Effector CD8-positive, alpha-beta T cell (primary cell): ENCODE data around the gene SIX5.
"Not testable (repeated sequence)": the region's sequence is repeated elsewhere in the genome, so short reads cannot be mapped to it uniquely, and the experiment has no call there.

Experiments
- DNase-seq: peaks from one replicate; lab custom pipeline; 2025; lab: John Stamatoyannopoulos, UW
- total RNA-seq, 4 experiments: gene quantifications; one replicate each; lab custom pipeline; 2026; lab: John Stamatoyannopoulos, UW

The SIX5 gene
- 0.71 to 4.7 (median 2.2) reads per million in 4 experiments for total RNA-seq

GRCh38 chr19:45768984-45769782 lies at the start of gene SIX5:
TSS of gene SIX5 (minus strand) at chr19:45769252. CDS start at chr19:45768844, 408 bp downstream.
- peak; percentile 88 for DNase-seq

GRCh38 chr19:45817725-45818301 lies 48.8 kb upstream of the SIX5 start:
- no peak for DNase-seq

- peak; percentile 94 for DNase-seq
These were observed 48.1 kb upstream of the SIX5 start for GRCh38 chr19:45817010-45817724.

- no peak for DNase-seq
These were observed 47.4 kb upstream of the SIX5 start for GRCh38 chr19:45816236-45817009.

- no peak for DNase-seq
These were observed 46.6 kb upstream of the SIX5 start for GRCh38 chr19:45815481-45816216.

- DNase-seq: no peak
These were observed 45.9 kb upstream of the SIX5 start, which contains the start of gene RSPH6A for GRCh38 chr19:45814851-45815480. TSS of gene RSPH6A (minus strand) at chr19:45815308. CDS start at chr19:45815176, 132 bp downstream.

GRCh38 chr19:45814166-45814780 lies 45.2 kb upstream of the SIX5 start:
- no peak for DNase-seq

GRCh38 chr19:45812297-45812696 lies 43.2 kb upstream of the SIX5 start:
- no peak for DNase-seq

GRCh38 chr19:45809643-45810159 lies 40.6 kb upstream of the SIX5 start:
- DNase-seq: no peak

- no peak for DNase-seq
These were observed 36.7 kb upstream of the SIX5 start for GRCh38 chr19:45805719-45806118.

GRCh38 chr19:45804959-45805230 lies 35.8 kb upstream of the SIX5 start:
- no peak for DNase-seq

- no peak for DNase-seq
These were observed 35.3 kb upstream of the SIX5 start for GRCh38 chr19:45804140-45804958.

GRCh38 chr19:45801603-45802175 lies 32.6 kb upstream of the SIX5 start:
- DNase-seq: no peak

GRCh38 chr19:45800070-45800553 lies 31.1 kb upstream of the SIX5 start:
- DNase-seq: no peak

GRCh38 chr19:45799541-45799940 lies 30.5 kb upstream of the SIX5 start:
- not testable (repeated sequence) for DNase-seq

GRCh38 chr19:45798995-45799517 lies 30.0 kb upstream of the SIX5 start:
- DNase-seq: peak; percentile 54

- no peak for DNase-seq
These were observed 25.6 kb upstream of the SIX5 start for GRCh38 chr19:45794627-45795026.

- no peak for DNase-seq
These were observed 24.8 kb upstream of the SIX5 start for GRCh38 chr19:45793876-45794275.

GRCh38 chr19:45793178-45793564 lies 24.1 kb upstream of the SIX5 start:
- no peak for DNase-seq
